ENCODE measurements around the gene BMAL1. TPM values are rescaled to one million over a fixed set of nuclear protein-coding genes. Genes with fewer than 3 reads are reported as not detected.

Gene BMAL1
- polyA plus RNA-seq, 1 donor (not counting 4 experiments of a cell fraction or from before 2014, with no cell fraction given): 27.5 TPM

- dilution Hi-C loops (cut with MboI; ENCODE audit: extremely low pct_ligation_motif_present, low sequenced_read_pairs): no loop called here
- FAIRE-seq (no peak), DNase-seq (ENCODE audit: low read depth, low spot score) (no peak)
- Histone ChIP-seq H3K4me1 (ENCODE audit: control insufficient read depth, extremely low read depth, insufficient read depth, low read length) (no peaks in the 10 kb centered on the region), H3K79me2 (ENCODE audit: control insufficient read depth, insufficient read depth, low read length) (no peaks in the 10 kb centered on the region), H3K9me3 (ENCODE audit: control insufficient read depth, low read depth, low read length) (no peaks in the 10 kb centered on the region), H3K27me3 (ENCODE audit: control insufficient read depth, extremely low read depth, insufficient read depth, low read length) (no peaks in the 10 kb centered on the region), H2AFZ (ENCODE audit: control insufficient read depth, low read length) (no peak overlapping the region), H3K9ac (ENCODE audit: control insufficient read depth, extremely low read depth, insufficient read depth, low read length) (no peak overlapping the region), H3K4me2 (ENCODE audit: control insufficient read depth, extremely low read depth, insufficient read depth, low read depth, low read length) (no peak overlapping the region), H3K36me3 (ENCODE audit: control insufficient read depth in 2 of 2, extremely low read depth in 1 of 2, insufficient read depth in 2 of 2, low read length in 2 of 2) (peaks cover 18 to 27% of the 10 kb centered on the region in 2 experiments), H3K27ac (ENCODE audit: control insufficient read depth, insufficient read depth, low read length) (no peak overlapping the region), H4K20me1 (ENCODE audit: control insufficient read depth, extremely low read depth, insufficient read depth, low read length) (no peaks in the 10 kb centered on the region), H3K9me1 (ENCODE audit: control insufficient read depth, extremely low read depth, insufficient read depth, low read length) (no peaks in the 10 kb centered on the region), H3K4me3 (ENCODE audit: control insufficient read depth in 2 of 3, extremely low read depth in 1 of 3, insufficient read depth in 2 of 3, low read depth in 1 of 3, low read length in 3 of 3) (no peak overlapping the region)
- TF ChIP-seq CTCF (optimal IDR thresholded peaks at IDR 0.05 in 1 of 3, IDR thresholded peaks at IDR 0.05 in 1 of 3, conservative IDR thresholded peaks at IDR 0.05 in 1 of 3; ENCODE audit: extremely low read depth in 1 of 3, insufficient read depth in 2 of 3, low read length in 3 of 3) (no peak), EZH2 (IDR thresholded peaks at IDR 0.05; ENCODE audit: low read length) (no peak)
These were observed 85.1 kb downstream of the BMAL1 start for GRCh38 chr11:13362596-13363109.

GRCh38 chr11:13364388-13364787, 86.8 kb downstream of the BMAL1 start:
- H3K4me2 ChIP-seq (ENCODE audit: control insufficient read depth, extremely low read depth, insufficient read depth, low read depth, low read length): no peak overlapping the region
- no peak overlapping the region for H3K9ac ChIP-seq (ENCODE audit: control insufficient read depth, extremely low read depth, insufficient read depth, low read length)
- dilution Hi-C loops (cut with MboI; ENCODE audit: extremely low pct_ligation_motif_present, low sequenced_read_pairs): no loop called here
- no peaks in the 10 kb centered on the region for H3K9me3 ChIP-seq (ENCODE audit: control insufficient read depth, low read depth, low read length)
- DNase-seq (ENCODE audit: low read depth, low spot score) (no peak), FAIRE-seq (no peak)
- H3K27ac ChIP-seq (ENCODE audit: control insufficient read depth, insufficient read depth, low read length): no peak overlapping the region
- no peaks in the 10 kb centered on the region for H3K79me2 ChIP-seq (ENCODE audit: control insufficient read depth, insufficient read depth, low read length)
- H3K27me3 ChIP-seq (ENCODE audit: control insufficient read depth, extremely low read depth, insufficient read depth, low read length): no peaks in the 10 kb centered on the region
- H3K9me1 ChIP-seq (ENCODE audit: control insufficient read depth, extremely low read depth, insufficient read depth, low read length): no peaks in the 10 kb centered on the region
- no peak overlapping the region for H2AFZ ChIP-seq (ENCODE audit: control insufficient read depth, low read length)
- H3K4me3 ChIP-seq (ENCODE audit: control insufficient read depth in 2 of 3, extremely low read depth in 1 of 3, insufficient read depth in 2 of 3, low read depth in 1 of 3, low read length in 3 of 3): no peak overlapping the region
- peaks cover 5% of the 10 kb centered on the region for H3K4me1 ChIP-seq (ENCODE audit: control insufficient read depth, extremely low read depth, insufficient read depth, low read length)
- H4K20me1 ChIP-seq (ENCODE audit: control insufficient read depth, extremely low read depth, insufficient read depth, low read length): no peaks in the 10 kb centered on the region
- H3K36me3 ChIP-seq (ENCODE audit: control insufficient read depth in 2 of 2, extremely low read depth in 1 of 2, insufficient read depth in 2 of 2, low read length in 2 of 2): peaks cover 16 to 23% of the 10 kb centered on the region in 2 experiments
- TF ChIP-seq CTCF (optimal IDR thresholded peaks at IDR 0.05 in 1 of 3, IDR thresholded peaks at IDR 0.05 in 1 of 3, conservative IDR thresholded peaks at IDR 0.05 in 1 of 3; ENCODE audit: extremely low read depth in 1 of 3, insufficient read depth in 2 of 3, low read length in 3 of 3): no peak
- no peak for TF ChIP-seq EZH2 (IDR thresholded peaks at IDR 0.05; ENCODE audit: low read length)

Measured in keratinocyte (primary cell).